Stomach (tissue), 4 donors: ENCODE measurements around the gene PFKFB3.

Source experiments
- CTCF ChIP-seq, 7 experiments: fragments of 450-650 bp in 4 of 7; fragments of 200-600 bp in 3 of 7; sonication (generic) in 3 of 7; IDR thresholded peaks; one replicate each; pipeline ENCODE4 v1.5.1; 2016 to 2019; ENCODE audit warnings: antibody characterized with exemption in 7 of 7, control low read depth in 2 of 7, mild to moderate bottlenecking in 1 of 7
- POLR2A ChIP-seq, 4 donors: fragments of 450-650 bp; IDR thresholded peaks; one replicate each; pipeline ENCODE4 v1.6.1; 2016; ENCODE audit warnings: antibody characterized with exemption in 4 of 4, control low read depth in 2 of 4, mild to moderate bottlenecking in 1 of 4, moderate library complexity in 1 of 4

- TF ChIP-seq CTCF (IDR thresholded peaks at IDR 0.05) (no peak), POLR2A (IDR thresholded peaks at IDR 0.05) (no peak)
Observed at GRCh38 chr10:6198171-6198570, 4.6 kb upstream of the PFKFB3 start.
